HT1080 (cell line): ENCODE results near the gene FBXL2. TPM values are rescaled to one million over a fixed set of nuclear protein-coding genes. Genes with fewer than 3 reads are reported as not detected.
"Not testable (repeated sequence)": the region's sequence is repeated elsewhere in the genome, so short reads cannot be mapped to it uniquely, and the experiment has no call there.

Source experiments
- DNase-seq: peaks from one replicate; pipeline ENCODE4 v3.0.0-alpha.2; 2015; ENCODE audit warnings: low read depth
- small RNA-seq: library from RNA; depleted of rRNA; stranded (forward); fragments of <200 nt; gene quantifications from one replicate; pipeline ENCODE3, GENCODE V24; 2014
- total RNA-seq: library from RNA; depleted of rRNA; stranded (reverse); fragments of >200 nt; shearing (Covaris generic); gene quantifications from 2 replicates; pipeline ENCODE4 v1.2.3, GENCODE V29; 2014; rRNA removed

FBXL2 gene
- total RNA-seq, 1 experiment from 2014 or later, result 7.1 TPM

- DNase-seq, result no peak
Observed at GRCh38 chr3:33426630-33427317, 149.5 kb downstream of the FBXL2 start.

DNA sequence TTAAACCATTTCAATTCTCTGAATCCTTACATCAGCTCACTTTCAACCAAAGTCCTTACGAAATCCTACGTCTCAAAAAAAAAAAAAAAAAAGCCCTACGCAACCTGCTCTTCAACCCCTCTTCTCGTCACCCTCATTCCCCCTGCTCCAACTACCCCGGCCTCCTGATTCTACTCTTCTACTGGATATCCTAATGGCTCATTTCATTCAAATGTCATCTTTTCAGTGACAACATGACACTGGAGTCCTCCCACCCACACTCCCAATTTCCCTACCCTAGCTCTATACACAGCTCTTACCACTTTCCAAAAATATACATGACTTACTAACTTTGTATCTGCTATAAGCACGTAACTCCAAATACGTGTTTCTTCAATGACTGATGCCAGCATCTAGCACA is 151.5 kb downstream of the FBXL2 start:
- no peak for DNase-seq

GRCh38 chr3:33429306-33429705 is 152.1 kb downstream of the FBXL2 start:
- not testable (repeated sequence) for DNase-seq

GRCh38 chr3:33430061-33430460 is 152.8 kb downstream of the FBXL2 start:
- no peak for DNase-seq

DNA sequence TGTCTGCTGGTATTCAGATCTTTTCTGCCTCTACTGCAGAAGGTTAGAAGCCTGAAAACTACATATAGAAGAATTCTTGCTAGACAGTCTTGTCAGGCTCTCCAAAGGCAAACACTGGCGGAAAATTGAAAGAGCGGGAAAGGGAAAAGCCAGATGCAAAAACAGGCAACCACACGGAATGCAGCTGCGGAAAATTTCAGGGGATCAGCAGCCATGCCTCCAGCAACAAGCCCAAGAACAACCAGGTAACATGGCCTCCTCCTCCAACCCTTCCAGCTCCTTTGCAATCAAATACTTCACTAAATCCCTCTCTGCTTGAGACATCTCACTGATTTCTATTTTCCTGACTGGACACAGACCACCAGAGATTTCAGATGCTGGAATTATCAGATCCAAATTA is 153.3 kb downstream of the FBXL2 start:
- no peak for DNase-seq

GRCh38 chr3:33433843-33434242 is 156.6 kb downstream of the FBXL2 start:
- no peak for DNase-seq

Small RNAs within 50 kb of the gene (small RNA-seq; reads per million reads assigned to genes)
- gene RNU7-110P, result not detected

Other genes starting within 250 kb of the FBXL2 start
- 46.4 and 56.5 TPM in 2 replicates for gene GLB1, start 180.3 kb upstream of the FBXL2 start, total RNA-seq
- 4.8 and 4.9 TPM in 2 replicates for gene TMPPE, start 180.3 kb upstream of the FBXL2 start, total RNA-seq
- gene CRTAP, start 163.4 kb upstream of the FBXL2 start, total RNA-seq, result 290 and 376 TPM in 2 replicates
- gene SUSD5, start 58.6 kb upstream of the FBXL2 start, total RNA-seq, result 12.0 and 18.2 TPM in 2 replicates
- 42.6 and 60.9 TPM in 2 replicates for gene UBP1, start 163.0 kb downstream of the FBXL2 start, total RNA-seq